GM12801 (cell line): ENCODE data around the gene SPRED3.

Experiments used
- CTCF ChIP-seq: IDR thresholded peaks from one replicate; pipeline ENCODE4 v1.5.1; 2011; ENCODE audit warnings: control low read depth; ENCODE audit not compliant: insufficient read length; ENCODE audit errors: extremely low read depth

Gene SPRED3

GRCh38 chr19:38421856-38422255 lies 33.4 kb downstream of the SPRED3 start:
- TF ChIP-seq CTCF, result no peak

DNA sequence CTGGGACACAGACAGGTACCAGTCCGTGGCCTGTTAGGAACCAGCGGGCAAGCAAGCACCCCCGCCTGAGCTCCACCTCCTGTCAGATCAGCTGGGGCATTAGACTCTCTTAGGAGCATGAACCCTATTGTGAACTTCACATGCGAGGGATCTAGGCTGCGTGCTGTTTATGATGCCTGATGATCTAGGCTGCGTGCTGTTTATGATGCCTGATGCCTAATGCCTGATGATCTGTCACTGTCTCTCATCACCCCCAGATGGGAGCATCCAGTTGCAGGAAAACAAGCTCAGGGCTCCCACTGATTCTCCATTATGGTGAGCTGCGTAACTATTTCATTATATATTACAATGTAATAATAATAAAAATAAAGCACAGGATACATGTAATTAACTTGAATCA lies 33.9 kb downstream of the SPRED3 start:
- TF ChIP-seq CTCF, result no peak

- no peak for TF ChIP-seq CTCF
These were observed 35.8 kb downstream of the SPRED3 start for GRCh38 chr19:38424272-38424671.

DNA sequence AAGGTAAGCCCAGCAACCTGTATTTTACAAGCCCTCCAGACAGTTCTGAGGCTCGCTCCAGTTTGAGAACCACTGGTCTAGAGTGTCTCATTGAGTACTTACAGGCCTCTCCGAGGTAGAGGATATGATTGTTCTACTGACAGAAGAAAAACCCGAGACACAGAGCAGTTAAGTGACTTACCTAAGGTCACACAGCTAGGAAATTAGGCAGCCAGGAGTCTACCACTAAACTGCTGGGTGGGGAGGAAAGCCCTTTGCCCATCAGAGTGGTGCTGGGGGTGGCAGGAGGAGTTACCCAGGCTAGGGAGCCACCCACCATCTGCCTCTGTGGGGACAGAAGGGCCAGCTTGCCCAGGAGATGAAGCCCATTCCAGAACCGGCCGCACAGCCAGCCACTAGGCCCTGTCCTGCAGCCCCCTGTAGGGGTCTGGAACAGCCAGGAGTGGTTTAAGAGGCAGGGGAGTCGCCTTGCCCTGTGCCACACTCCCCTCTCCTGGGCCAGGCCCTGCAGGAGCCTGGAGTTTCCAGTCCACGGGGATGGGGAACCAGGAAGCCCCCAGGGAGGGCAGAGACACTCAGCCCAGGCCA lies 36.8 kb downstream of the SPRED3 start:
- TF ChIP-seq CTCF, result no peak

- no peak for TF ChIP-seq CTCF
These were observed 37.4 kb downstream of the SPRED3 start, which contains the start of gene RASGRP4 for GRCh38 chr19:38425810-38426466. Gene RASGRP4 (minus strand): TSS chr19:38426219. CDS start chr19:38426091, 128 bp downstream.

DNA sequence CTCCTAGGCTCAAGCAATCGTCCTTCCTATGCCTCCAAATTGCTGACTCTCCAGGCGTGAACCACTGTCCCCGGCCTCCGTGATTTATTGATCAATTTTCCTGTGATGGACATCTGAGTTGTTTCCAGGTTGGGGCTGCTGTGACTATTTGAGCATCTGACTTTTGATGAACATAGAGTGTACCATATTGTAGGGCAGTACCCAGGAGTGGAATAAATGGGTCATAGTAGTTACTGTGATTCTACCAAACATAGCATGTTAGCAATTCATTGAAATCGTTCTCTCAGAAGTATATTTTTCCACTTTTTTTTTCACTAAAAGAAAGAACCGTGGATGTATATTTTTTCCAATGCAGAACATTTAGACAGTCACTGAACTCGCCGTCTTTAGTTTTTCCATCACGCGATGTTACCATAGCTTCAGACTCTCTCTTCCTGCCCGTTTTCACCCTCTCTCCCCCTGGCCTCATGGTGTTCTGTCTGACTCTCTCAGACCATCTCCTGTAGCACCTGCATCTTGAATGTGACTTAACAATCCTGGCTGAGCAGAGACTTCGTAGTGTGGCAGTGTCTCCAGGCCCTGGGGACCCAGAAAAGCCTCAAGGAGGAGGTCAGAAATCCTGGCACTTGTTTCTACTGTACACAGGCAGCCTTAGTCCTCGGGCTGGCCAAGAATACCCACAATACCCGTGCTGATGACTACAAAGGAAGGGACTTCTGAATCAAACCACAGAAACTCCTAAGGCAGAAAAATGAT lies 40.7 kb downstream of the SPRED3 start:
- TF ChIP-seq CTCF, result no peak

DNA sequence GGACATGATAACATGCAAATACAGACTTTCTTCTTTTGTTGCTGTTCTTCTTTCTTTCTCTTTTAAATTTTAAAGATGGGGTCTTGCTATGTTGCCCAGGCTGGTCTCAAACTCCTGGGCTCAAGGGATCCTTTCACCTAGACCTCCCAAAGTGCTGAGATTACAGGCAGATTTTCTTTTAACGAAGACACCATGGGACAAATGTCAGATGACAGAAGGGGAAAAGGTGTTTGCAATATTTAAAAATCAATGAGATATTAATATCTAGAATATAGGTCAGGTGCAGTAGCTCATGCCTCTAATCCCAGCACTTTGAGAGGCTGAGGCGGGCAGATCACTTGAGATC lies 41.3 kb downstream of the SPRED3 start:
- no peak for TF ChIP-seq CTCF
